GM21526 (cell line): Measurements from ENCODE around the gene RBM47.
"Not testable (repeated sequence)": the region's sequence is repeated elsewhere in the genome, so short reads cannot be mapped to it uniquely, and the experiment has no call there.

Source experiments
- ATAC-seq: cut with Tn5 transposase; IDR thresholded peaks from one replicate; pipeline ENCODE4 v1.9.1; 2021; ENCODE audit warnings: moderate library complexity; ENCODE audit not compliant: unreplicated experiment, low FRiP score

Gene RBM47

GRCh38 chr4:40458683-40459082 lies 171.0 kb downstream of the RBM47 start:
- no peak for ATAC-seq

- ATAC-seq: no peak
Observed at GRCh38 chr4:40458109-40458508, 171.6 kb downstream of the RBM47 start.

- ATAC-seq: no peak
Observed at GRCh38 chr4:40455340-40455902, 174.2 kb downstream of the RBM47 start.

GRCh38 chr4:40454816-40455215 lies 174.8 kb downstream of the RBM47 start:
- ATAC-seq: no peak

GRCh38 chr4:40453912-40454311 lies 175.8 kb downstream of the RBM47 start:
- no peak for ATAC-seq

- no peak for ATAC-seq
Observed at GRCh38 chr4:40448875-40449274, 180.8 kb downstream of the RBM47 start.

DNA sequence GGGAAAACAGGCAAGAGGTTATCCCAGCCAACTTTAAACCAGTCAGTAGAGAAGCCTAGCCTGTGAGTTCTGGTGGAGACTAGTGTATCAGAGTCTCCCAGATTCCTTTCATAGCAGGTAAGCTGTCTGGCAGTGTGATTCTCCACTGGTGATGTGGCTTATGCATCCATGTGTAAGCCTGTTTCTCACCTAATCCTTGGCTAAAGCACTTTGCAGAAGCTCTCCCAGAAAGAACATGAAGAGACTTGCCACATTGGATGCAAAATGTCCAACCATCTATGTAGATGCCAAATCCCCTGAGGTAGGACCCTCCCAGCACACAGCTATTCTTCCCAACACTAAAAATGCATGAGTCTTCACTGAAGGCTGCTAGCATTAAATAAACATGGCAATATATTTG lies 182.8 kb downstream of the RBM47 start:
- no peak for ATAC-seq

GRCh38 chr4:40446261-40446750 lies 183.4 kb downstream of the RBM47 start:
- ATAC-seq: not testable (repeated sequence)

GRCh38 chr4:40445671-40446070 lies 184.0 kb downstream of the RBM47 start:
- no peak for ATAC-seq

DNA sequence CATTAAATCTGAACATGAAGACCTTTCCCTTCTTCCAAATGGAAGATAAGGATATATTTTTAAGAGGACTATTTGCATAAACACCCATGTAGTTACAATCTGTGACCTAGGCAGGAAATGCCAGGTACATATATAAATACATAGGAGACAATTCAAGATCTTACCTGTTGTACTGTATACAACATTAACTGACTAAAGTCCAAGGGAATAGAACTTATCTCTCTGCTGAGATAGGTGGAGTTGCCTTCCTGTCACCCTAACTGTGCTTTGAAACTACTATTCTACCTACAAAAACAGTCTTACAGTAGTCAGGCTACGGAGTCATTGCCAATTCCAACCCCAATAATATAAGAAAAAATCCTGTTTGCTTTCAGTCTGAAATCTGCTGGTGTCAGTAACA lies 188.2 kb downstream of the RBM47 start:
- ATAC-seq: no peak

DNA sequence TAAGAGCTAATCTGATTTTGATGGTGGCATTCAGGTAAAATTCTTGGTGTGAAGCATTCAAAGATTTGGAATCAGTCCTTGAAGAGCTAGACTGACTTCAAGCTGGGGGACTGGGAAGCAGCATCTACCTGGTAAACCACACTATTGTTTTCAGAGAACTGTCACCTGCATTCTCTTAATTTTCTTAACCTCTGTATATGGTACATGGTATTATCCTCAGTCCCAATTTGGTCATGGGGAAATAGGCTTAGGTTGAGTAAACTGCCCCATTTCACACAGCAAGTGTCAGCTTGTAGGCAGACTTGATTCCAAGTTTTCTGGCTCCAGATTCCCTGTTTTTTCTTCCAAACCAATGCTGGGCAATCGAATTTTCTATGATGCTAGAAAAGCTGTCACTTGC lies 190.1 kb downstream of the RBM47 start:
- no peak for ATAC-seq

DNA sequence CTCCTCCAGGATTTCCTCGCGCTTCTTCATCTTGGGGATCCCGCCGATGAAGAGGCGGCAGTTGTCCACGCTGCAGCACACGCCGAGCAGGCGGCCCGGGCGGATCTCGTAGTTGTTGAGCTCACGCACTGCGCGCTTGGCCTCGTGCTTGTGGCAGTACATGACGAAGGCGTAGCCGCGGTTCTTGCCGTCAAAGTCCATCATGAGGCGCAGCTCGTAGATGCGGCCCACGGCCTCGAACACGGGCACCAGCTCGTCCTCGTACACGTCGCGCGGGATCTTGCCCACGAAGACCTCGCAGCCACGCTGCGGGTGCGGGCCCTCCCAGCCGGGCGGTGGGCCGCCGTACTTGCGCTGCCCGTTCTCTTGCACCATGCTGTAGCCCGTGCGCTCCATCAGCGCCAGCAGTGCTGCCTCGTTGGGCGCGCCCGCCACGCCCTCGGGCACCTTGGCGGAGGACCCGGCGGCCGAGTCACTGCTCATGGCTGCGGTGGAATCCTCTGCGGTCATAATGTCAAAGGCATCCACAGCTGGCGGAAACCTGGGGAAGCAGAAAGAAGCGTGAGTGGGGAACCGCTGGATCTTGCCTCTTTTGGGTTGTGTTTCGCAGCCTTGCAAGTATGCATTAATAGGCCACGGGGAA lies 191.2 kb downstream of the RBM47 start:
- ATAC-seq: no peak

- no peak for ATAC-seq
Observed at GRCh38 chr4:40437741-40438383, 191.8 kb downstream of the RBM47 start.

GRCh38 chr4:40435306-40435705 lies 194.4 kb downstream of the RBM47 start:
- not testable (repeated sequence) for ATAC-seq

- no peak for ATAC-seq
Observed at GRCh38 chr4:40434126-40434687, 195.5 kb downstream of the RBM47 start.

DNA sequence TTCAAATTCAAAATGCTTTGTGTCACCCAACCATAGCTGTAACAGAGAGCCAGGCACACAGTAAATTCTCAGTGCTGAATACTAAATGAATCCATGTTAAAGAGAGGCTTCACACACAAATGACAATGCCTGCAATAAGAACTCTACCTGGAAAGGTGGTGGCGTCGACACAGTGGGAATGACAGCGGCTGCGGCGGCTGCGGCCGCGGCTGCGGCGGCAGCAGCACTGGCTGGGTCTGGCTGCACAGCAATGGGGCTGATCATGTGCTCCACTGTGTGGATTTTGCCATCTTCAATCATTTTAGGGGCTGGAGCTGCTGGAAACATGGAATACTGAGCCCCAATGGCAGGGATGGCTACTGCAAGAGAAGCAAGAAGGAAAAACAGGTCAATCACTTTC lies 197.2 kb downstream of the RBM47 start:
- no peak for ATAC-seq

GRCh38 chr4:40427871-40428270 lies 201.8 kb downstream of the RBM47 start:
- not testable (repeated sequence) for ATAC-seq

GRCh38 chr4:40427128-40427527 lies 202.5 kb downstream of the RBM47 start:
- ATAC-seq: no peak

DNA sequence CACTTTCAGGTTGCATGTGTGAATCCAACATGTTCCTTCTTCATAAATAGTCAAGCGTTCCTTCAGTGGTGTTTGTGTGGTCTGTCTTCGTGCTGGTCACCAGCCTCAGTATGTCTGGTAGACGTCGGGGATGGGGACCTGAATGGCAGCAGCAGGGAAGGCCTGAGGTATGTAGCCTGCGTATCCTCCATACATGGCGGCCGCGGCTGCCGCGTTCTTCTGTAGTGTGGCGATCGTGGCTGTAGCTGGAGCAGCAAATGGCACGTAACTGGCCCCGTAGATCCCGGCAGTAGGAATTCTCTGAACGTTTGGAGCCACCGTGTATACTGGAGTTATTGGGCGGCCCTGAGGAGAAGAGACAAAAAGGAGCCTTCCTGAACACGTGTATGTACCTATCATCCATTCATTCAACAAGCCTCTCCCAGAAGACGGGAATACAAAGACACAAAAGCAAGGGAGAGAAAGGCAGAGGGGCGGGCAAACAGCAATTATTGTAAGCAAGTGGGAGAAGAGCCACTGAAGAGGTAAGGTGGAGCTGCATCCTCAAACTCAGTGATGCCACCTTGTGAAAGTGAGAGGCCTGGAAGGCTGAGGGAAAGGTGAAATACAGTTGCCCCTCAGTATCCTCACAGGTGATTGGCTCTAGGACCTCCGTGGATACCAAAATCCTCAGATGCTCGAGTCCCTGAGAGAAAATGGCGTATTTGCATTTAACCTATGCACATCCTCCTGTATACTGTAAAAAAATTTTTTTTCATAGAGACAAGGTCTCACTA lies 203.7 kb downstream of the RBM47 start:
- no peak for ATAC-seq

DNA sequence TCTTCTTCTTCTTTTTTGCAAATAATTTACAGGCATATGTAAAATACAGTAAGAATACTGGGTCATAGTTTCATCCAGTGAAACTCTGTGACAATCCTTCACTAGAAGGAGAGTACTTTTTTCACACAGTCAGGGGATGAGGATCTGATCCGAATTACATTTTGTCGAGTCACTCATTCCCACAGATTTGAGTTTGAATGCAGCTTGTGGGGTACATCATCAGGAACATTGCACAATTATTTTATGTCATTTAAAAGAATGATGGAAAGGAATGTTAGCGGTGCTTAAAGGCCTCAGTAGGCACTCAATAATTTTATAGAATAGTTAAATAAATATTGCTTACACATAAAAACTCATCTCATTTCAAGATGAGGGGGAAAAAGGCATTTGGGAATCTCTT lies 205.9 kb downstream of the RBM47 start:
- ATAC-seq: no peak
